Activated CD4-positive, CD25-positive, alpha-beta regulatory T cell treated with anti-CD3 and anti-CD28 coated beads, Interleukin-2, amount 50 U/mL, for 24 hours (primary cell): ENCODE results near the gene SYVN1.
"Not testable (repeated sequence)": the region's sequence is repeated elsewhere in the genome, so short reads cannot be mapped to it uniquely, and the experiment has no call there.

Source experiments
- ATAC-seq, 2 donors: fragments of 150-1000 bp; cut with Tn5 transposase; one replicate each; pipeline ENCODE4 v1.10.0; 2021; ENCODE audit warnings: mild to moderate bottlenecking in 1 of 2, moderate library complexity in 1 of 2

The SYVN1 gene

DNA sequence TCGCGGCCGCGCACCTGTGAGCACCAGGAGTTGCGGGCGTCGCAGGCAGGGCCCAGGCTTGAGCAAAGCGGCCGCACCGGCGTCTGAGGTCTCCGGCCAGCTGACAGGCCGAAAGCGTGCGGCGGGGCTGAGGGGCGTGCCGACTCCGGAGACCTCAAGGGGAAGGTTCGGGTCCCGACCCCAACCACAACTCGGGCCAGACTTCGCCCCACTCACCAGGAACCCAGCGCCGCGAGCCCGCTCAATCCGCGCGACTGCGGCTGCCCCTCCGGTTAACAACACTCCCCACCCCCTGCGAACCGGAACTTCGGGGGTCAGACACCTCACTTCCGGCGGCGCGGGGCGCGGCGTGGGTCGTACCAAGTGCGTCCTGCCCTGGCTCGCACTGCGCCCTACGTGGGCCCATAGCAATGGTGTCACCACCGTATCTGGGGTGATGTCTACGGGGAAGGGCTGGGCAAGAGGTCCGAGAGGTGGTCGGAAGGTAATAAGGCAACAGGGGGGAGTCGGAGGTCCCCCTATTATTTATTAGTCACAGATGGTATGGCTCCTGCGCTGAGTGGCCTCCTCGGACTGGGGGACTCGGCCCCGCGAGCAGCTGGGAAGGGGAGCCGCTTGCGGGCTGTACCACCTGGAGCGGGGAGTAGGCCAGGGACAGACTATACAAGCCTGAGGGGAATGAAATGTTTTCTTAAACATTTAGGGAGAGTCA lies at the start of gene SYVN1:
SYVN1 (minus strand) TSS at position 280 of the 712 bp plus-strand sequence. CDS start 918 bp downstream, outside the sequence.
- peak; percentile 82 to 87 for ATAC-seq

- ATAC-seq = no peak
Observed at GRCh38 chr11:65183201-65183891, 49.0 kb upstream of the SYVN1 start.

GRCh38 chr11:65182258-65183170 lies 48.2 kb upstream of the SYVN1 start:
- no peak for ATAC-seq

- peak; percentile 87 to 89 for ATAC-seq
Observed at GRCh38 chr11:65181569-65182257, 47.4 kb upstream of the SYVN1 start, which contains the start of gene CAPN1. Gene CAPN1 (plus strand): TSS chr11:65181928. CDS start chr11:65182702, 774 bp downstream.

DNA sequence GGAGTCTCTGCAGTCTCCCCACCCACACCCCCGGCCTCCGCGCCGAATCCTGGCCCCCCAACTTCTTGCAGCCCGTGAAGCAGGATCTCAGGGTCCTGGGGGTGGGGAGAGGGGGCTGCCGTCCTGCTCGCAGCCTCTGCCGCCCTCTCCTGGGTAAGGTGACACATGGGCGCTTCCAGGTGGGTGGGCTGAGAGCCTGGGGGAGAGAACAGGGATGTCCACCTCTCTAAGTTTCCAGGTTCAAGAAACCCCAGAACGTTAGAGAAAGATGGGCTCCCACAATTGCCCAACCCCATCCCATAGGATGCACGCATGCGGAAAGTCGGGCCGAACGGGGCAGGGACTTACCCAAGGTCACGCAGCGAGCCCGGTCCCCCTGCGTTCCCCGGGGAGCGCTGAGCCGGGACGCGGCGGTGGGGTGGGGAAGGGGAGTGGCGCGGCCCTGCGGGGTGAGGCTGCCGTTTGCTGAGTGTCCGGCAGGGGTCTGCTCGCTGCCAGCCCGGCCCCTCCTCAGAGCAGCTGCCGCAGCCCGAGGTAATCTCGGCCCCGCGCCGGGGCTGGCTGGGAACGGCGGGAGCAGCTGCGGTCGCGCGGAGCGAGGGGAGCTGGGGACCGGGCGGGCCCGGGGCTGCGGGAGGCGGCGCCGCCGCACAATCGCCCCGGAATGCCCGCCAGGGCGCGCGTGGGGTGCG lies 46.7 kb upstream of the SYVN1 start:
- peak; percentile 75 to 78 for ATAC-seq

DNA sequence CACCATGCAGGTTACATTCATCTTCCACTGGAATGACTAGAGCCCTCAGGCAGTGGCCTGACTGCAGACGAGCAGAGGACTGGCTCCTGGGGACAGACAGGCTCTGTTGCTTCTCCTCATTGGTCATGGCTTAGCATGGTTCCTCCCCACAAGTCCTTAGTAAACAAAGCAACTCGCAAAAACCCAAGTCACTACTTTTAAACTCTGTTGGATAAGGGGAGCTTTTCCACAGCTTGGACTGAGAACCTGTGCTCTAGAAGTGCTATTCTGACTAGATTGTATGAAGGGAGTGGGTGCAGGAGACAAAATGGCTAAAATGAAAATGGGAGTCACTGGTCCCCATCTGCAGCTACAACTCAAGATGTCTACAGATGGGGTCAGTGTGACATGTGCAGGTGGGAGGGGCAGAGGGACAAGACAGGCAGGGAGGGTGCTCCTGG lies 40.3 kb upstream of the SYVN1 start:
- not testable (repeated sequence) for ATAC-seq

DNA sequence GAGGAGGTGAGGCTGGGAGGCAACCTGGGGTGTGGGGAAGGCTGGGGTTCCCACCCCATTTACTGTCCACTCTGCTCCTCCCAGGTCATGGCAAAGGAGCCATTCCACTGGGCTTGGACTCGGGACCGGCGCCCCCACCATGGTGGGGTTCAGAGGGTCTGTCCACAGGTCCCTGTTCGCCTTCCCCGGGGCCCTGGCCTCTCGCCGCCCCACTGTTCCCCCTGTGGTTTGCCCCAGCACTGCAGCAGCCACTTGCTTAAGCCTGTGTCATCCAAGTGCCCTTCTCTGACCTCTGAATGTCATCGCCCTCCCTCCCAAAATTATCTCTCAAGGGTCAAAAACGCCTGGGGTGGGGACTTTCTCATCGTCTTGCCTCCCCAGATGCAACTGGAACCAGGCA lies 38.3 kb upstream of the SYVN1 start:
- no peak for ATAC-seq

- no peak for ATAC-seq
Observed at GRCh38 chr11:65170058-65170534, 35.8 kb upstream of the SYVN1 start, which contains the start of gene SPDYC. Gene SPDYC (plus strand): TSS chr11:65170233. CDS start chr11:65171358, 1,125 bp downstream.

GRCh38 chr11:65169164-65169641 lies 34.9 kb upstream of the SYVN1 start:
- peak; percentile 21 to 60 for ATAC-seq

- ATAC-seq = no peak
Observed at GRCh38 chr11:65167656-65168055, 33.3 kb upstream of the SYVN1 start.

- no peak for ATAC-seq
Observed at GRCh38 chr11:65166893-65167292, 32.6 kb upstream of the SYVN1 start.

DNA sequence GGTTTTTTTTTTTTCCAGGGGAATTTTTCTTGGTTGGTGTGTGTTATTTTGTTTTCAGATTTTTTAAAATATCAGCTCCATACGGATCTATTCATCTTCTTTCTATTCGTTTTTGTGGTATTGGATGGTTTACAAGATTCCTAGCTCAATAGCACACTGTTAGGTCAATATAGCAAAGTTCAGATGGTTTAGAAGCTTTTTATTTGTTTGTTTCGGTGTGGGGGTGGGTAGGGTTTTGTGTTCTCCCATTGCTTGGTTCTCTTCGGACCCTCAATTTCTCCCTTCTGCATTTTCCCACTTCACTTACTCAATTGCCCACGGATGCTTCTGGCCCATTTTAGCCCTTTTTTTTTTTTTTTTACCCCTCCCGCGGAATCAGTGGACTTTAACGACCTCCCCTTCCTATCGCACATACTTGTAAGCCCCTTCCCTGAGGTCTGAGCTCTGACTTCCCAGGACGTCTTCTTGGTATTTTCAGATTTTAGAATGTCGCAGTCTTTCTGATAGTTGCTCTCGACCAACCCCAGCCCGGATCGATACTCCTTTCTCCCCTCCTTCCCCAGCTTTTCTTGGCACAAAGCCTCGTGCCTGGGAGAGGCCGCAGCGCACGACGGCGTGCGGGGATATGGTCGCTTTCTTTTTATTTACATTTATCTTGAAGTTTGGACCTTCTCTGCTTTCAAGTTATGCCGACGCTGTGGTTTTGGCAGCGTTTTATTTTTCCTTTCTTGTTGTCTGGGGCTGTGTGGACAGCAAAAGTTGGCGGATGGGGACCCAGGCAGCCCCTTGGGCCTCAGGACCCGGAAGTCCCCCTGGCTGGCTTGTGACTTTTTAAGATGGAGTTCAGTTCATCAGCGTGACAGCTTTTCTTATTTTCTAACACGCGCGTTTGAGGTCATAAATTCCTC lies 31.3 kb upstream of the SYVN1 start:
- ATAC-seq = no peak

GRCh38 chr11:65163684-65164083 lies 29.4 kb upstream of the SYVN1 start:
- ATAC-seq = no peak

GRCh38 chr11:65160643-65161042 lies 26.3 kb upstream of the SYVN1 start:
- no peak for ATAC-seq

GRCh38 chr11:65159012-65159411 lies 24.7 kb upstream of the SYVN1 start:
- peak in 1 of 2 donors; percentile 55 for ATAC-seq

DNA sequence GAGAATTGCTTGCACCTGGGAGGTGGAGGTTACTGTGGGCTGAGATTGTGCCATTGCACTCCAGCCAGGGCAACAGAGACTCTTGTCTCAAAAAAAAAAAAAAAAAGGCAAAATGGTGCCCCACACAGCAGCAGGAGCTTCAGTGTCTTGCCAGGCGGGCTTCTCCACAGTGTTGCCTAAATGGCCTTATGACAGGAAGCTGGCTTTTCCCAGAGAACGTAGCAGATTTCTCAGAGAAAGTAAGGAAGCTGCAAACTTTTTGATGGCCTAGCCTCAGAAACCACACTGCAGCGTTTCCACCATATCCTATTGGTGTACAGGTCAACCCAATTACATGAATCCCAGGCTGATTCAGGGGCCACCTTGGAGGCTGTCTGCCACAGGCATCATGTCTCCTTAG lies 23.0 kb upstream of the SYVN1 start:
- ATAC-seq = no peak

- no peak for ATAC-seq
Observed at GRCh38 chr11:65156926-65157325, 22.6 kb upstream of the SYVN1 start.

DNA sequence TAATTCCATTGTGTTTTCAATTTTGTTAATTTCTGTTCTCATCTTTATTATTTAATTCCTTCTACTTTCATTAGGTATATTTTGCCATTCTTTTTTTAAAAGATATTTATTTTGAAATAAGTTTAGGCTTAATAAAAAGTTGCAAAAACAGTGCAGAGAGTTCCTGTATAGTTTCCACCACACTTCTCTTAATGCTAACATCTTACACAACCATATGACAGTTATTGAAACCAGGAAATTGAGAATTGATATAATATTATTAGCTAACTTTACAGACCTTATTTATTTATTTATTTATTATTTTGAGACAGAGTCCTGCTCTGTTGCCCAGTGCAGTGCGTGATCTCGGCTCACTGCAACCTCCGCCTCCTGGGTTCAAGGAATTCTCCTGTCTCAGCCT lies 21.9 kb upstream of the SYVN1 start:
- no peak for ATAC-seq

DNA sequence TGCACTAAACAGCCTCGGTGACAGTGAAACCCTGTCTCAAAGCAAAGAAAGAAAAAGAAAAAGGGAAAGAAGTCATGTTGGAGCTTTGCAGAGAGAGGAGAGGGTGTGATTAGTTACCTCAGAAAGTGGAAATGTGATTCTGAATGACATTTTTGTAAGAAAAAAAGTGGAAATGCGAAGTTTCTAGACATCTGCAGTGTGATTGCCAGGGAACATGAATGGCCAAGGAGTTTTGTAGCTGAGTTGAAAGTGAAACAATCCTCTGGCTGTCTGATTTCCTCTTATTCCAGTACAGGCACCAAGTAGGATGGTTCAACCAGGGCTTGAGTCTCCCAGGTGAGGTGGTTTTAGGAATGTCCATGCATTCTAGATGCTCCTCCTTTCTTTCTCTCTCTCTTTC lies 17.8 kb upstream of the SYVN1 start:
- ATAC-seq = no peak

GRCh38 chr11:65151331-65151899 lies 17.1 kb upstream of the SYVN1 start:
- no peak for ATAC-seq
